ENCODE data around the gene PTK7.

The PTK7 gene

DNA sequence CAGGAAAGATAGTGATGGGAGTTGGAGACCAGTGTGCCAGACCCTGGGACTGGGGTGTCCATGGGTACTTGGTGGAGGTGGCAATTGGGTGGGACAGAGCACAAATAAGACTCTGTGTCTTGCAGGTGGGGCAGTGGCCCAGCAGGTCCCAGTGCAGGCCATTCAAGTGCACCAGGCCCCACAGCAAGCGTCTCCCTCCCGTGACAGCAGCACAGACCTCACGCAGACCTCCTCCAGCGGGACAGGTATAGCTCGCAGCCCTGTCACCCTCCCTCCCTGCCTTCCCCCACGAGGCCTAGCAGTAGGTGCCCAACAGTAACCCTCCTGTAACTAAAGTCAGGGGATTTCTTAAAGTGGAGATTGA, 100.3 kb downstream of the PTK7 start:
- TF ChIP-seq FOXP2 (optimal IDR thresholded peaks at IDR 0.05; ENCODE audit: borderline replicate concordance, extremely low read depth, extremely low read length, insufficient read depth): no peak
- TF ChIP-seq POLR2AphosphoS5 (IDR thresholded peaks at IDR 0.05; ENCODE audit: low read depth, low read length): no peak

DNA sequence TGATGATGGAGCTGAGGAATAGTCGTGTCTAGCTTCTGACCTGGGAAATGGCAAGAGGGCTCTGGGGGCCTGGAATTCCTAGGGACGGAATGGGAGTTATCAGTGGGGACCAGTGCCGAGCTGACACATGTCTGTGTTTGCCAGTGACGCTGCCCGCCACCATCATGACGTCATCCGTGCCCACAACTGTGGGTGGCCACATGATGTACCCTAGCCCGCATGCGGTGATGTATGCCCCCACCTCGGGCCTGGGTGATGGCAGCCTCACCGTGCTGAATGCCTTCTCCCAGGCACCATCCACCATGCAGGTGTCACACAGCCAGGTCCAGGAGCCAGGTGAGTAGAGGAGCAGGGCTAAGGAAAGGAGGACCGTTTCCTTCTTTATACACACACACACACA, 102.0 kb downstream of the PTK7 start:
- TF ChIP-seq POLR2AphosphoS5 (IDR thresholded peaks at IDR 0.05; ENCODE audit: low read depth, low read length) (no peak), SIN3A (IDR thresholded peaks at IDR 0.05; ENCODE audit: borderline replicate concordance, insufficient read depth, low read length) (no peak)

DNA sequence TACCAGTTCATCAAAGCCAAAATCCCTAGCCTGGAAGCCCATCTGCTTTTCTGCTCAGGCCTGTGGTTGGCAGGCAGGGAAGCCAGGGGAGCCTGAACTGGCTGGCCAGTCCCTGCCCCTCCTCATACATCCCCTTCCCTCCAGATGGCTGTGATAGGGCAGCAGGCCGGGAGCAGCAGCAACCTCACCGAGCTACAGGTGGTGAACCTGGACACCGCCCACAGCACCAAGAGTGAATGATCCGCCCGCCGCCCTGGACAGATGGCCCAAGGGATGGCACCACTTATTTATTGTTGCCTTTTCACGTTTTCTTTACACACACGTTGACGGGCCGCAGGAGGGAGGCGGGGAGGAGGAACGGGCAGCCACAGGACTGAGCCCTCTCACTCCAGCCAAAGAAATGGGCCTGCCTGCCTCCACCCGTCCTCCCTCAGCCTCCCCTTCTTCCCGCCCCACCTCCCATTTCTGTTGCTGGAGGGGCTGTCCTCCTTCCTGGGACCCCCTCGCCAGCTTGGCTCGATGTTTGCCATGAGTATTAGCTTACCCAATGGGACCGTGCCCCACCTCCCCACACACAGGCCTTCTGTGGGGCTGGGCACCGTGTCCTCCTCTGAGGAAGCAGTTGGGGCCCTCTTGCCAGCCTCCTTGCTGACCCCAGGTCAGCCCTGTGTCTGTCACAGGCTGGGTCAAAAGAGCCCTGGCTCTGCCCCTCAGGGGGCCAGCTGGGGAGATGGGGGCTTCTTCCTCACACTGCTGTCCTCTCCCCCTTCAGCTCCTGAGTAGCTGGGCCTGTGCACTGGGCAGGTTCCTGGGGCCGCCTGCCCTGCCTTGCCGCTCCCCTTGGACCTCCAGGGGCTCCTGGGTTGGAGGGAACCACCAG, 103.1 kb downstream of the PTK7 start:
- TF ChIP-seq SIN3A (IDR thresholded peaks at IDR 0.05; ENCODE audit: borderline replicate concordance, insufficient read depth, low read length): no peak
- TF ChIP-seq, protein P1, sequence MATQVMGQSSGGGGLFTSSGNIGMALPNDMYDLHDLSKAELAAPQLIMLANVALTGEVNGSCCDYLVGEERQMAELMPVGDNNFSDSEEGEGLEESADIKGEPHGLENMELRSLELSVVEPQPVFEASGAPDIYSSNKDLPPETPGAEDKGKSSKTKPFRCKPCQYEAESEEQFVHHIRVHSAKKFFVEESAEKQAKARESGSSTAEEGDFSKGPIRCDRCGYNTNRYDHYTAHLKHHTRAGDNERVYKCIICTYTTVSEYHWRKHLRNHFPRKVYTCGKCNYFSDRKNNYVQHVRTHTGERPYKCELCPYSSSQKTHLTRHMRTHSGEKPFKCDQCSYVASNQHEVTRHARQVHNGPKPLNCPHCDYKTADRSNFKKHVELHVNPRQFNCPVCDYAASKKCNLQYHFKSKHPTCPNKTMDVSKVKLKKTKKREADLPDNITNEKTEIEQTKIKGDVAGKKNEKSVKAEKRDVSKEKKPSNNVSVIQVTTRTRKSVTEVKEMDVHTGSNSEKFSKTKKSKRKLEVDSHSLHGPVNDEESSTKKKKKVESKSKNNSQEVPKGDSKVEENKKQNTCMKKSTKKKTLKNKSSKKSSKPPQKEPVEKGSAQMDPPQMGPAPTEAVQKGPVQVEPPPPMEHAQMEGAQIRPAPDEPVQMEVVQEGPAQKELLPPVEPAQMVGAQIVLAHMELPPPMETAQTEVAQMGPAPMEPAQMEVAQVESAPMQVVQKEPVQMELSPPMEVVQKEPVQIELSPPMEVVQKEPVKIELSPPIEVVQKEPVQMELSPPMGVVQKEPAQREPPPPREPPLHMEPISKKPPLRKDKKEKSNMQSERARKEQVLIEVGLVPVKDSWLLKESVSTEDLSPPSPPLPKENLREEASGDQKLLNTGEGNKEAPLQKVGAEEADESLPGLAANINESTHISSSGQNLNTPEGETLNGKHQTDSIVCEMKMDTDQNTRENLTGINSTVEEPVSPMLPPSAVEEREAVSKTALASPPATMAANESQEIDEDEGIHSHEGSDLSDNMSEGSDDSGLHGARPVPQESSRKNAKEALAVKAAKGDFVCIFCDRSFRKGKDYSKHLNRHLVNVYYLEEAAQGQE (IDR thresholded peaks at IDR 0.05; ENCODE audit: insufficient read depth in 1 of 2, low read depth in 2 of 2, low read length in 2 of 2): no peak
- no peak for TF ChIP-seq FOXP2 (optimal IDR thresholded peaks at IDR 0.05; ENCODE audit: borderline replicate concordance, extremely low read depth, extremely low read length, insufficient read depth)
- TF ChIP-seq POLR2AphosphoS5 (IDR thresholded peaks at IDR 0.05; ENCODE audit: low read depth, low read length): no peak
- no peak for TF ChIP-seq TAF1 (IDR thresholded peaks at IDR 0.05; ENCODE audit: borderline replicate concordance, insufficient read depth, low read length)

DNA sequence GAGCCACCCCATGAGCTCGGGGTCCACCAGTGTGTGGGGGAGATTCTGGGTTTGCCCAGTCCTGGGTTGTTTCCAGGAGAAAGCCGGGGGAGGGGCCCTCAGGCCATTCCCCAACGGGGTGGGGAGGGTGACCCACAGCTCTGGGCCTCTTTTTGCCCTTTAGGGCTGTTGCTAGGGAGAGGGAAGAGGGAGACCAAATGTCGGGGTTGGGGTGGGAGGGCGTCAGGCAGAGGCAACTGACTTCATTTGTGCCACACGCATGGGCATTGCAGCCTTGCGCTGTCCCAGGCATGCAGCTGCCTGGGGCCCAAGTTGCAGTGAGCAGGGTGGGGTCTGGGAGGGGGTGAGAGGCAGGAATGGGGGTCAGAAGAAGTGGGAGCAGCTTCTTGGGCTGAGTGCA, 103.9 kb downstream of the PTK7 start:
- TF ChIP-seq, protein P1 (IDR thresholded peaks at IDR 0.05; ENCODE audit: insufficient read depth in 1 of 2, low read depth in 2 of 2, low read length in 2 of 2): no peak
- TF ChIP-seq POLR2AphosphoS5 (IDR thresholded peaks at IDR 0.05; ENCODE audit: low read depth, low read length): no peak
- TF ChIP-seq TAF1 (IDR thresholded peaks at IDR 0.05; ENCODE audit: borderline replicate concordance, insufficient read depth, low read length): no peak
- no peak for TF ChIP-seq FOXP2 (optimal IDR thresholded peaks at IDR 0.05; ENCODE audit: borderline replicate concordance, extremely low read depth, extremely low read length, insufficient read depth)
- TF ChIP-seq SIN3A (IDR thresholded peaks at IDR 0.05; ENCODE audit: borderline replicate concordance, insufficient read depth, low read length): no peak

DNA sequence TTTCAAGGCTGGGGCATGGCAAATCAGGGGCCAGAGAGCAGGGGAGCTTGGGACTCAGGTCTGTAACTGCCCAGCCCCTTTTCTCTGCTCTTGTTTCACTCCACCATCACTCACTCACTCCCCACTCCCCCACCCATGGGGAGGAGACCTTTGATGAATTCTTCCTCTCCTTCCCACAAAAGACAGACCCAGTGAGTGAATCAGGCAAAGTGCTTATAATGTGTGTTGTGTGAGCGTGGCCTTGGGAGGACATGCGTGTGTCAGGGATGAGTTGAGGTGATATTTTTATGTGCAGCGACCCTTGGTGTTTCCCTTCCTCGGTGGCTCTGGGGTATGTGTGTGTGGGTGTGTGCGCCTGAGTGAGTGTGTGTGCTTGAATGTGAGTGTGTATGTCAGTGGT, 104.9 kb downstream of the PTK7 start:
- TF ChIP-seq POLR2AphosphoS5 (IDR thresholded peaks at IDR 0.05; ENCODE audit: low read depth, low read length) (no peak), TAF1 (IDR thresholded peaks at IDR 0.05; ENCODE audit: borderline replicate concordance, insufficient read depth, low read length) (no peak), FOXP2 (optimal IDR thresholded peaks at IDR 0.05; ENCODE audit: borderline replicate concordance, extremely low read depth, extremely low read length, insufficient read depth) (no peak), SIN3A (IDR thresholded peaks at IDR 0.05; ENCODE audit: borderline replicate concordance, insufficient read depth, low read length) (no peak)
- TF ChIP-seq, protein P1 (IDR thresholded peaks at IDR 0.05; ENCODE audit: insufficient read depth in 1 of 2, low read depth in 2 of 2, low read length in 2 of 2): no peak

DNA sequence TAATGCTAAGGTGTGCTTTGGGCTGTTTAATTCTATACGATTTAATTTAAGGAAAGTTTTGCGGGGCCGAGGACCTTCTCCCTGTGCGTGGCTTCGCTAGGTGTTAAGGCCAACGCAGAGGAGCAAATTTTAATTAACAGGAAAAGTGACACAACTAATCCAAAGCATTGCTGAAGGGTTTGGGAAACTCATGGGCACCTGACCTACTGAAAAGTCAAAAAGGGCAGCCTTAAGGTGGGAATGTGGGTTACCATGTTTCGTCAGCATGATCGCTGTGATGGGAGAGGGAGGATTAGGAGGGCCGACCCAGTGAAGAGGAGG, 105.5 kb downstream of the PTK7 start:
- peak; percentile 52; the same call in 1 of the 2 replicates for TF ChIP-seq TAF1 (IDR thresholded peaks at IDR 0.05; ENCODE audit: borderline replicate concordance, insufficient read depth, low read length)
- TF ChIP-seq, protein P1 (IDR thresholded peaks at IDR 0.05; ENCODE audit: insufficient read depth in 1 of 2, low read depth in 2 of 2, low read length in 2 of 2): no peak; a peak in 1 of 4 replicates

Data from PFSK-1 (cell line).